ENCODE results near the gene ITGA2B.

Gene ITGA2B

DNA sequence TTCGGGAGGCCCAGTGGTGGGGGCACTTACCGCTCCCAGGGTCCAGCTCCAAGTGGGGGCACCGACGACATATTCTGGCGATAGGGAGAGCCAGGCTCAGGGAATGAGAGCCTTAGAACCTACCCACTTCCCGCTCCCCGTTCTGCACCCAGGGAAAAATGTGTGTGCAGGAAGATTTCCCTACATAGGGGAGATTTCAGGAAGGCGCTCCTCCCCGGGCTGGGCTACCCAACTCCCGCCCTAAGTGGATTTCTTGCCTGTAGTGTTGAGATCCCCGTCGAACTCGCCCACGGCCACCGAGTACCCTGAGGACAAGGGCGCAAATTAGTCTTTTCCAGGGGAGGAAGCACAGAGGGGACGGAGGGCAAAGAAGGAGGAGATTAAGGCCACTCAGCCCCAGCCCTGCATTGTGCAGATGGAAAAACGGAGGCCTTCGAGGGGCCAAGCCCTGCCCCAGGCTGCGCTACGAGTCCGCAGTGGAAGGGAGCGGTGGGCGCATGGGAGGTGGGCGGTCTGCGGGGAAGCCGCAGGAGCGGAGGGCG is 5.1 kb downstream of the ITGA2B start:
- TF ChIP-seq, protein P1, sequence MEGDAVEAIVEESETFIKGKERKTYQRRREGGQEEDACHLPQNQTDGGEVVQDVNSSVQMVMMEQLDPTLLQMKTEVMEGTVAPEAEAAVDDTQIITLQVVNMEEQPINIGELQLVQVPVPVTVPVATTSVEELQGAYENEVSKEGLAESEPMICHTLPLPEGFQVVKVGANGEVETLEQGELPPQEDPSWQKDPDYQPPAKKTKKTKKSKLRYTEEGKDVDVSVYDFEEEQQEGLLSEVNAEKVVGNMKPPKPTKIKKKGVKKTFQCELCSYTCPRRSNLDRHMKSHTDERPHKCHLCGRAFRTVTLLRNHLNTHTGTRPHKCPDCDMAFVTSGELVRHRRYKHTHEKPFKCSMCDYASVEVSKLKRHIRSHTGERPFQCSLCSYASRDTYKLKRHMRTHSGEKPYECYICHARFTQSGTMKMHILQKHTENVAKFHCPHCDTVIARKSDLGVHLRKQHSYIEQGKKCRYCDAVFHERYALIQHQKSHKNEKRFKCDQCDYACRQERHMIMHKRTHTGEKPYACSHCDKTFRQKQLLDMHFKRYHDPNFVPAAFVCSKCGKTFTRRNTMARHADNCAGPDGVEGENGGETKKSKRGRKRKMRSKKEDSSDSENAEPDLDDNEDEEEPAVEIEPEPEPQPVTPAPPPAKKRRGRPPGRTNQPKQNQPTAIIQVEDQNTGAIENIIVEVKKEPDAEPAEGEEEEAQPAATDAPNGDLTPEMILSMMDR (IDR thresholded peaks at IDR 0.05; ENCODE audit: low read depth, low read length): no peak
- no peak for DNase-seq (ENCODE audit: low read depth in 2 of 2)
- no peak overlapping the region for H3K4me3 ChIP-seq (replicated peaks in 1 of 2; ENCODE audit: low read depth in 2 of 2, low read length in 2 of 2)

- TF ChIP-seq, protein P1 (IDR thresholded peaks at IDR 0.05; ENCODE audit: low read depth, low read length): no peak
- H3K4me3 ChIP-seq (replicated peaks in 1 of 2; ENCODE audit: low read depth in 2 of 2, low read length in 2 of 2): no peak overlapping the region
- no peak for DNase-seq (ENCODE audit: low read depth in 2 of 2)
Observed at GRCh38 chr17:44383861-44384260, 5.6 kb downstream of the ITGA2B start.

DNA sequence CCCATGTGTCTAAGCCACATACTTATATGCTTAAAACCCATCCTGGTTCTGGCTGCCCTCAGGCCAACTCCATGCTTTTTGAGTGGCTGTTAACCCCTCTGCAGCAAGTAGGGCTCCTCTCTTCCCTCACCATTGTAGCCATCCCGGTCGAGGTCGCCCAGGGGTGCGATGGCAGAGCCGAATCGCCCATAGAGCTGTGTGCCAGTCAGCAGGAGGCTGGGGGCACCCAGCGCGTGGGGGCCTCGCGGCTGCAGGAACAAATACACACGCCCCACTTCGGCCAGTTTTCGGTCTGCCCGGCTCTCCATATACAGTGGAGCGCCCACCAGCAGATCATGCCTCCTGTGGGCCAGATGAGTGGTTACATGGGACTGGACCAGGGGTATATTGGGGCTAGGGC is 6.1 kb downstream of the ITGA2B start:
- TF ChIP-seq, protein P1 (IDR thresholded peaks at IDR 0.05; ENCODE audit: low read depth, low read length): no peak
- H3K4me3 ChIP-seq (replicated peaks in 1 of 2; ENCODE audit: low read depth in 2 of 2, low read length in 2 of 2): no peak overlapping the region
- DNase-seq (ENCODE audit: low read depth in 2 of 2): no peak

DNA sequence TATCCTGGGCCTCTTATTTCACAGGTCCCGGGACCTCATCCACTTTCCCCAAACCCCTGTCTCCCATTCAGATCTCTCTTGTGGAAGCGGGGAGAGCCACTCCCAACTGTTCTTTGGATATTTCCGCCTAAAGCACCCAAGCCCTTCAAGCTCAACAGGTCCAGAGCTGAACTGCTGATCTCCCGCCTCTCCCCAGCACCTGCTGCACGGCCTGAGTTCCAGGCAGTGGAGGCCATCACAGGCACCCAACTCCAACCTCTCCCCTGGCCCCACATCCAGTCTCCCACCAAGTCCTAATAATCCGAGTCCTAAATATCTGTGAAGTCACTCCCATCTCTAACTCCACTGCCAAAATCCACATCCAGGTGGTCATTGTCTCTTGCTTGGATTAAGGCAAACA is 6.5 kb downstream of the ITGA2B start:
- no peak overlapping the region for H3K4me3 ChIP-seq (replicated peaks in 1 of 2; ENCODE audit: low read depth in 2 of 2, low read length in 2 of 2)
- no peak for DNase-seq (ENCODE audit: low read depth in 2 of 2)
- TF ChIP-seq, protein P1 (IDR thresholded peaks at IDR 0.05; ENCODE audit: low read depth, low read length): no peak

DNA sequence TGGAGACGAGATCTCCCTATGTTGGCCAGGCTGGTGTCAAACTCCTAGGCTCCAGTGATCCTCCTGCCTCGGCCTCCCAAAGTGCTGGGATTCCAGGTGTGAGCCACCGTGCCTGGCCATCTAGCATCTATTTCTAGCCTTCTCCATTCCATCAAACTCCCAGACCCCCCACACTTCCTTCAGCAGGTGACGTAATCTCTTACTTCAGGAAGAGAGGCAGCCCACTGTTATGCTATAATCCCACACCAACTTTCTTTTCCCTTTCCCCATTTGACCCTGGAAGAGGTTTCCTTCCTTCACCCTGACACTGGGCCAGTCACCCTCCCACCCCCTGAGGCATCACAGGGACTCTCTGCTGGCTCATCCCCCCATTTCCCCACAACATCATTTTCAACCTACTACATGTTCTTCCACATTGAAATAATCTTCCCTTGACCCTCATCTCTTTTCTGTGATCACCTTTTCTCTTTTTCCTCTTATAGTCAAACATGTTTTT is 7.6 kb downstream of the ITGA2B start:
- no peak overlapping the region for H3K4me3 ChIP-seq (replicated peaks in 1 of 2; ENCODE audit: low read depth in 2 of 2, low read length in 2 of 2)
- no peak for DNase-seq (ENCODE audit: low read depth in 2 of 2)
- TF ChIP-seq, protein P1 (IDR thresholded peaks at IDR 0.05; ENCODE audit: low read depth, low read length): no peak

GRCh38 chr17:44380767-44381166 is 8.7 kb downstream of the ITGA2B start:
- DNase-seq (ENCODE audit: low read depth in 2 of 2): no peak
- TF ChIP-seq, protein P1 (IDR thresholded peaks at IDR 0.05; ENCODE audit: low read depth, low read length): no peak
- H3K4me3 ChIP-seq (replicated peaks in 1 of 2; ENCODE audit: low read depth in 2 of 2, low read length in 2 of 2): no peak overlapping the region

- TF ChIP-seq, protein P1 (IDR thresholded peaks at IDR 0.05; ENCODE audit: low read depth, low read length): no peak
- no peak overlapping the region for H3K4me3 ChIP-seq (replicated peaks in 1 of 2; ENCODE audit: low read depth in 2 of 2, low read length in 2 of 2)
- no peak for DNase-seq (ENCODE audit: low read depth in 2 of 2)
Observed at GRCh38 chr17:44379887-44380286, 9.6 kb downstream of the ITGA2B start.

Measured in cardiac fibroblast (primary cell).